Endothelial cell of umbilical vein (primary cell): ENCODE measurements around the gene CEACAM3.

Source experiments
- CTCF ChIP-seq, 2 donors: IDR thresholded peaks; 1 replicate in 1 of 2; 2 replicates in 1 of 2; pipeline ENCODE4 v1.5.1; 2011; ENCODE audit warnings: low read length in 2 of 2, mild to moderate bottlenecking in 2 of 2, moderate library complexity in 2 of 2, control low read depth in 1 of 2, inconsistent platforms in 1 of 2, low read depth in 1 of 2; ENCODE audit not compliant: insufficient read depth in 1 of 2; ENCODE audit errors: extremely low read depth in 1 of 2
- EZH2 ChIP-seq: IDR thresholded peaks from 2 replicates; pipeline ENCODE4 v1.6.1; 2012; ENCODE audit warnings: borderline replicate concordance, low read depth, mild to moderate bottlenecking, moderate library complexity, low read length, inconsistent platforms; ENCODE audit not compliant: severe bottlenecking
- JUN ChIP-seq: IDR thresholded peaks from 2 replicates; pipeline ENCODE4 v1.6.1; 2011; ENCODE audit warnings: borderline replicate concordance, low read depth; ENCODE audit not compliant: insufficient read length, insufficient read depth
- MYC ChIP-seq: IDR thresholded peaks from one replicate; pipeline ENCODE4 v1.6.1; 2011; ENCODE audit warnings: mild to moderate bottlenecking, low read depth, low read length
- POLR2A ChIP-seq: IDR thresholded peaks from 2 replicates; pipeline ENCODE4 v1.6.1; 2012; ENCODE audit warnings: low read depth, mild to moderate bottlenecking, control low read depth, low read length
- POLR2AphosphoS5 ChIP-seq: IDR thresholded peaks from 2 replicates; pipeline ENCODE4 v1.6.1; 2012; ENCODE audit warnings: low read depth, mild to moderate bottlenecking, control low read depth, low read length, moderate library complexity; ENCODE audit not compliant: insufficient read depth

- TF ChIP-seq CTCF (IDR thresholded peaks at IDR 0.05; ENCODE audit: extremely low read depth in 1 of 2, insufficient read depth in 1 of 2, low read depth in 1 of 2, low read length in 2 of 2) = no peak
- TF ChIP-seq EZH2 = no peak
- TF ChIP-seq POLR2A = no peak
- no peak for TF ChIP-seq POLR2AphosphoS5
- no peak for TF ChIP-seq MYC
- TF ChIP-seq JUN = no peak
Measured at GRCh38 chr19:41808663-41809566, 12.5 kb downstream of the CEACAM3 start.
